ENCODE measurements around the gene C9.
"Not testable (repeated sequence)": the region's sequence is repeated elsewhere in the genome, so short reads cannot be mapped to it uniquely, and the experiment has no call there.

Gene C9

DNA sequence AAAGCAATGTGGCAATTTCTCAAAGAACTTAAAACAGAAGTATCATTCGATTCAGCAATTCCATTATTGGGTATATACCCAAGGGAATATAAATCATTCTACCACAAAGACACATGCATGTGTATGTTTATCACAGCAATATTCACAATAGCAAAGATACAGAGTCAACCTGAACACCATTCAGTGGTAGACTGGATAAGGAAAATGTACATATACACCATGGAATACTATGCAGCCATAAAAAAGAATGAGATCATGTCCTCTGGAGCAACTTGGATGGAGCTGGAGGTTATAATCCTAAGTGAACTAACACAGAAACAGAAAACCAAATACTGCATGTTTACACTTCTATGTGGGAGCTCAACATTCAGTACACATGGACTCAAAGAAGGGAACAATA lies 123.5 kb downstream of the C9 start:
- H3K4me1 Mint-ChIP-seq (ENCODE audit: low read depth) = peaks cover 11% of the 10 kb centered on the region
- no peak overlapping the region for H3K27ac Mint-ChIP-seq
- H3K4me3 Mint-ChIP-seq = no peak overlapping the region
- no peaks in the 10 kb centered on the region for H3K36me3 Mint-ChIP-seq (ENCODE audit: low read depth)
- no peaks in the 10 kb centered on the region for H3K27me3 Mint-ChIP-seq
- H3K9me3 Mint-ChIP-seq = peaks cover 12% of the 10 kb centered on the region
- no peak for DNase-seq

GRCh38 chr5:39238366-39239105 lies 125.8 kb downstream of the C9 start:
- no peak overlapping the region for H3K27ac Mint-ChIP-seq
- H3K36me3 Mint-ChIP-seq (ENCODE audit: low read depth) = no peaks in the 10 kb centered on the region
- peaks cover 13% of the 10 kb centered on the region for H3K4me1 Mint-ChIP-seq (ENCODE audit: low read depth)
- peaks cover 12% of the 10 kb centered on the region for H3K9me3 Mint-ChIP-seq
- no peak for DNase-seq
- H3K4me3 Mint-ChIP-seq = no peak overlapping the region
- H3K27me3 Mint-ChIP-seq = no peaks in the 10 kb centered on the region

DNA sequence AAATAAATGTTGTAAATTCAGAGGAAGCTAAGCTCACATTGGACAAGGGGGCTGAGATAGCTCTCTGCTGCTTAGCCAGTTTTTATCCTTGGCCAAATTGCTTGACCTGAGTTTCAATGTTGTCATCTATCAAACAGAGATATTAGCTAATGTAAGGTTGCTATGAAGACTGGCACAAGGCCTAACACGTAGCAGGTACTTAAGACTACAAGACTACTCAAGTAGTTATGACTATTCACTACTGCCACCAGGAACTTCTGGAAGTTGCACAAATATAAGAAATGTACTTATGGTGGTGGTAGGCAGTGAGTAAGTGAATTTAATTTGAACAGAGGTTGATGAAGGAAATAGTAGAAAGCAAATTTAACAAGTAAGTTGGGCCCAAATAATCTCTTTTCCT lies 127.6 kb downstream of the C9 start:
- Mint-ChIP-seq H3K36me3 (ENCODE audit: low read depth) (no peaks in the 10 kb centered on the region), H3K27me3 (no peaks in the 10 kb centered on the region), H3K4me1 (ENCODE audit: low read depth) (peaks cover 24% of the 10 kb centered on the region), H3K4me3 (no peak overlapping the region), H3K27ac (no peak overlapping the region), H3K9me3 (peaks cover 14% of the 10 kb centered on the region)
- no peak for DNase-seq

- H3K27ac Mint-ChIP-seq = no peak overlapping the region
- H3K27me3 Mint-ChIP-seq = no peaks in the 10 kb centered on the region
- H3K4me3 Mint-ChIP-seq = no peak overlapping the region
- peaks cover 35% of the 10 kb centered on the region for H3K4me1 Mint-ChIP-seq (ENCODE audit: low read depth)
- DNase-seq = no peak
- H3K36me3 Mint-ChIP-seq (ENCODE audit: low read depth) = no peaks in the 10 kb centered on the region
- H3K9me3 Mint-ChIP-seq = peaks cover 10% of the 10 kb centered on the region
Observed at GRCh38 chr5:39235648-39236047, 128.6 kb downstream of the C9 start.

DNA sequence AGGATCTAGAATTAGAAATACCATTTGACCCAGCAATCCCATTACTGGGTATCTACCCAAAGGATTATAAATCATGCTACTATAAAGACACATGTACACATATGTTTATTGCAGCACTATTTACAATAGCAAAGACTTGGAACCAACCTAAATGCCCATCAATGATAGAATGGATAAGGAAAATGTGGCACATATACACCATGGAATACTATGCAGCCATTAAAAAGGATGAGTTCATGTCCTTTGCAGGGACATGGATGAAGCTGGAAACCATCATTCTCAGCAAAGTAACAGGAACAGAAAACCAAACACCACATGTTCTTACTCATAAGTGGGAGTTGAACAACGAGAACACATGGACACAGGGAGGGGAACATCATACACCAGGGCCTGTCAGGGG lies 129.8 kb downstream of the C9 start:
- not testable (repeated sequence) for H3K27me3 Mint-ChIP-seq; DNase-seq; H3K9me3 Mint-ChIP-seq; H3K36me3 Mint-ChIP-seq (ENCODE audit: low read depth); H3K27ac Mint-ChIP-seq; H3K4me3 Mint-ChIP-seq
- H3K4me1 Mint-ChIP-seq (ENCODE audit: low read depth) = peaks cover 39% of the 10 kb centered on the region

Data from activated T-cell treated with anti-CD3 and anti-CD28 coated beads, Interleukin-2, amount 50 U/mL, for 24 hours (primary cell).